Measurements from ENCODE around the gene GAPT.
"Not testable (repeated sequence)": the region's sequence is repeated elsewhere in the genome, so short reads cannot be mapped to it uniquely, and the experiment has no call there.

The GAPT gene

DNA sequence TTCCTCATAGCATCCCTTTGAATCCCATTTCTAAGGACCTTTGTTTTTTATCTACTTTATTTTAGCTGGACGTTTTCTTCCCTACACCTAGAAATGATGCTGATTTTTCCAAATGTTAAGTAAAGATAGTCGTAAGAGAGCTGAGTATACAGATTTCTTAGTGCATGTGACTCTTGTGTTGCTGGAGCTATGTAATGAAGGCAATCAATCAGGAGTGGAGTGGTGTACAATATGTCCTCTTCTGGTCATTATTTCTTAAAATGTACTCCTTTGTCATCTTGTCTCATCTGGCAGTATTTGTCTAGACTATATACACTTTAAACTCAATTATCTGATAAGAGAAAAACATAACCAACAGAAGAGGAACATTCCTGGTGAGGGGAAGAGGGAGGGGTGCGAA, 13.5 kb downstream of the GAPT start:
- DNase-seq (ENCODE audit: low spot score) = no peak

DNA sequence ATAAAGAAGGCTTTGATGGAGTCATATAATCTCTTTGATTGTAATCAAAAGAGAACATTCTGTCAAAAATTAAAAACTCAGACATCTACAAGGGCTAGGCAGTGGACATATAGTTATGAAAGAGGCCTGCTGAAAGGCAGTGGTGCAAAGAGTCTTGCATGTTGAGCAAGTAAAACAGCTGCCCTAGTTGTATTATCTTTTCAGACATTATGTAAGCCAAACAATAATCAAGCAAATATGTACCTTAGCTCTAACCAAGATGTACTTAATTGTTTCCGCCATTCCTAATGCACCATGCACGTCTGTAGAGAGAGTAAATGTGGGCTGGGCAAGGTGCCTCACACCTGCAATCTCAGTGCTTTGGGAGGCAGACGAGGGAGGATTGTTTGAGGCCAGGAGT, 14.3 kb downstream of the GAPT start:
- DNase-seq (ENCODE audit: low spot score) = no peak

DNA sequence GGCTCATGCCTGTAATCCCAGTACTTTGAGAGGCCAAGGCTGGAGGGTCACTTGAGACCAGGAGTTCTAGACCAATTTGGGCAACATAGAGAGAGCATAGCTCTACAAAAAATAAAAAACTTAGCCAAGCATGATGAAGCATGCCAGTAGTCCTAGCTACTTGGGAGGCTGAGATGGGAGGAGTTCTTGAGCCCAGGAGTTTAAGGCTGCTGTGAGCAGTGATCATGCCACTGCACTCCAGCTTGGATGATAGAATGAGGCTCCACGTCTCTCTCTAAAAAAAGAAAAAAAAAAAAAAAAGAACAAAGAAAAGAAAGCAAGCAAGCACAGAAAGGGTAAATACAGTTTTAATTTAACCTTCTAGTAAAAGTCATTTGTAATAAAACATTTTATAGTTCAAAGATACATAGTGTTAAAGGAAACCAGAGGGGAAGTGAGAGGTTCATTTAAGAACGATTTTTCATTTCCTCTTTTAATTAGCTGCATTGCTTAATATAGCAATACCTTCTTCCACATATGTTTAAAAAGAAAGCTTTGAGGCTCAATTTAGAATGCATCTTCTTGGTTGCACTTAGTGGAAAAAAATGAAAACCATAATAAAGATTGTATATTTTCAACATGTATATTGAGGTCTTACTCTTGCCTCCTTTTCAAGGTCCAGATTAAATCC, 14.9 kb downstream of the GAPT start:
- DNase-seq (ENCODE audit: low spot score) = no peak

DNA sequence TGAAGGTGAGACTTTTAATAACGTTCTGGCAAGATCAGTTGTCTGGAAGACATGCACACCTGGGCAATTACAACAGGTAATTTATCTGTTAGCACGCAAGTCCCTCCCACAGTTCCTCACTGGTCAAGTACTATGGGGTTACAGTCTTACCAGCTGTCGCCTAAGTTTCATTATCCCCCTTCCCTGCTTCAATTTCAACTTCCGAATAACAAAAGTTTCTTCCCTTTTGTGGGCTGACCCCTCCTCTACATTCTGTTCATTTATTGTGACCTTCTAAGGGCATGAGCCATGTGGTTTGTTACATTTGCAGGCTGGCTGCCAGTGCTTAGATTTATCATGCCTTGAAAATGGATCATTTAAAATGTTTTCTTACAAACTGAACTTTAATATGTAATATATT, 16.5 kb downstream of the GAPT start:
- DNase-seq (ENCODE audit: low spot score) = no peak

DNA sequence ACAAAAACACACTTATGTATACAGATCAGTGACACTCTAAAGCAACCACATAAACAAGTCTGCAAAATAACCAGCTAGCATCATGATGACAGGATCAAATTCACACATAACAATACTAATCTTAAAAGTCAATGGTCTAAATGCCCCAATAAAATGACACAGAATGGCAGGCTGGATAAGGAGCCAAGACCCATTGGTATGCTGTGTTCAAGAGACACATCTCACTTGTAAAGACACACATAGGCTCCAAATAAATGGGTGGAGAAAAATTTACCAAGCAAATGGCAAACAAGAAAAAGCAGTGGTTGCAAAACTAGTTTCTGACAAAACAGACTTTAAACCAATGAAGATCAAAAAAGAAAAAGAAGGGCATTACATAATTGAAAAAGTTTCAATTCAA, 26.0 kb downstream of the GAPT start:
- DNase-seq (ENCODE audit: low spot score) = no peak

DNA sequence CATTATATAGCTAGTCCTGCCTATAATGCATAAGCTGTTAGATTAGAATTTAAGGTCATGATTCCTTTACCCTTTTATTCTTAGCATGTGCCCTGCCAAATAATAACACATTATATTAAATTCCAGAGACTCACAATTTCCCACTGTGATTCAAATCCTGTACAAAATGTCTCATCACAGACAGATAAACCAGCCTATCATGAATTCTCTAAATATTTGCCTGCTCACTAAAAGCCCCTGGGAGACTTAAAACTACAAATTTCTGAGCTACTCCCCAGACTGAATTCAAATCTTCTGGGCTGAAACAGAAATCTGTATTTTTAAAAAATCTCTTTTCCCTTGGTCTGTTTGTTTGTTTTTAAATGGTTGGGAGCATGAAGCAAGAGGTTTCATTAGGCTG, 32.7 kb downstream of the GAPT start:
- DNase-seq (ENCODE audit: low spot score) = no peak

DNA sequence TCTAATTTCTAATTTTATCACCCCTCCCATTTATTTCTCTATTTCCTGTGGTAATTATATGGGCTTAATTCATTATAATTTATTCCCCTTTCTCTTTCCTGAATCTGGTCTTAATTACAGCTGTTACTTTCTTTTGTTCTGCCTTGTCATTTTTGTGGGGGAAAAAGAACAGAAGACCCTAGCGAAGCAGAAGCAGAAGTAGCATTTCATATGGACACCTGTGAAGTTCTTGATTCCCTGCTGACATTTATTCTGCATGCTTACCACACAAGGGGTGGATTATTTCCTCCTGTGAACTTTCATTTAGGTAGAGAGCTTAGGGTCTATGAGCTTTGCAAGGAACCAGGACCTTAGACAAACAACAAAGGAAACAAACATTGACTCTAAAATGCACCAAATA, 33.3 kb downstream of the GAPT start:
- no peak for DNase-seq (ENCODE audit: low spot score)

DNA sequence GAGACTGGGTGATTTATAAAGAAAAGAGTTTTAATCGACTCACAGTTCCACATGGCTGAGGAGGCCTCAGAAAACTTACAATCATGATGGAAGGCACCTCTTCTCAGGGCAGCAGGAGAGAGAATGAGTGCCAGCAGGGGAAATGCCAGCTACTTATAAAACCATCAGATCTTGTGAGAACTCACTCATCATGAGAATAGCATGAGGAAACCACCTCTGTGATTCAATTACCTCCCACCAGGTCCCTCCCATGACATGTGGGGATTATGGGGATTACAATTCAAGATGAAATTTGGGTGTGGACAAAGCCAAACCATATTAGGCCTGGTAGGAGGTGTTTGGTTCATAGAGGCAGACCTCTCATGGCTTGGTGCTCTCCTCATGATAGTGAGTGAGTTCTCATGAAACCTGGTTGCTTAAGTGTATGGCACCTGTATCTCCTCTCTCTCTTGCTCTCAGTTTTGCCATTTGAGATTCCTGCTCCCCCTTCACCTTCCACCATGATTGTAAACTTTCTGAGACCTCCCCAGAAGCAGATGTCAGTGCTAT, 39.8 kb downstream of the GAPT start:
- DNase-seq (ENCODE audit: low spot score) = no peak

DNA sequence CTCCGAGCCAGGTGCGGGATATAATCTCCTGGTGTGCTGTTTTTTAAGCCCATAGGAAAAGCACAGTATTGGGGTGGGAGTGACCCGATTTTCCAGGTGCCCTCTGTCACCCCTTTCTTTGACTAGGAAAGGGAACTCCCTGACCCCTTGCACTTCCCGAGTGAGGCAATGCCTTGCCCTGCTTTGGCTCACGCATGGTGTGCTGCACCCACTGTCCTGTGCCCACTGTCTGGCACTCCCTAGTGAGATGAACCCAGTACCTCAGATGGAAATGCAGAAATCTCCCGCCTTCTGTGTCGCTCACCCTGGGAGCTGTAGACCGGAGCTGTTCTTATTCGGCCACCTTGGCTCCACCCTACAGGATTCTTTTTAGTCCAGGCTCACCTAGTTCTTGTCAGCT, 50.7 kb downstream of the GAPT start:
- DNase-seq (ENCODE audit: low spot score) = not testable (repeated sequence)

DNA sequence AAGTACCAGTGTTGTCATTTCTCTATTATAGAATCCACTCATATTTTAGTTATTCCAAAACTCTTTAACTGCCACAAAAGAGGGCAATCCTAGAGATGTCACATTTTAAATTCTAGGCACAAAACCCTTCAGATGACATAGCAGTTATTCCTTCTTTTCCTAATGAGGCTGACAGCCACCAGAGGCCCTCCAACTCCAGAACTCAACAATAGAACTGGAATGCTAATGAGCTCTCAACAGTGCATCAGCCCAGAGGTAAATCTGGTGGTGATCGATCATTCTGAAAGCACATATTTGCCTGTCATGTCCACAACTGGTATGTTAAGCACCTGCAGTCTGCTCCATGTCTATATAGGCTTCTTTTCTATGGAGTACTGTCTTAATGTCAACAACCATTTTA, 51.5 kb downstream of the GAPT start:
- DNase-seq (ENCODE audit: low spot score) = no peak

DNA sequence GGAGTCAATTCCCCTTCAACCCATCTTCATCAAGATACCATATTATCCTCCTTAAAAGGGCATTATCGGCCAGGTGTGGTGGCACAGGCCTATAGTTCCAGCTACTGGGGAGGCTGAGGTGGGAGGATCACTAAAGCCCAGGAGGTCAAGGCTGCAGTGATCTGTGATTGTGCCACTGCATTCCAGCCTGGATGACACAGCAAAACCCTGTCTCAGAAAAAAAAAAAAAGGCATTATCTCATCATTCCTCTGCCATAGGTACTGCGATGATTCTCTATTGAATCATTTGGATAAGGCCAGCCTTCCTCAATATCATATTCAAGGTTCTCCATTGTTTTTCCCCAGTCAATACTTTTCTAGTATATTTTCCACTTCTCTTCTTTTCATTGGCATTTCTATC, 52.5 kb downstream of the GAPT start:
- DNase-seq (ENCODE audit: low spot score) = no peak

DNA sequence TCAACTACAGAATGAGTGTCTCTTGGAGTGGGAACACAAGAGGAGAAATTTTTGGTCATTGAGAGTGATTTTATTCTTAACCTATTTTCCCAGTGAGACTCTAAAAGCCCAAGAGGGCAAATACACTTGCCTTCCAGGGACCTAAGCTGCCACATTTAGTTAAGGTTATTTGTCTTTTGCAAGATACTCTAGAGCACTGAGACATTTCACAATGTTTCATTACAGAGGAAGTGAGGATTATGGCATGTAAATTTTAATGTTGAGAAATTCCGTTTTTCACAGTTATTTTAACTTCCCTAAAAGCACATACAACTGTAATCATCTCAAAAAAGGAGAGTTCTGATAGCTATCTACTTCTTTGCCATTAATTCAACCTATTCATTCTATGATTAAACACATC, 53.0 kb downstream of the GAPT start:
- DNase-seq (ENCODE audit: low spot score) = no peak

DNA sequence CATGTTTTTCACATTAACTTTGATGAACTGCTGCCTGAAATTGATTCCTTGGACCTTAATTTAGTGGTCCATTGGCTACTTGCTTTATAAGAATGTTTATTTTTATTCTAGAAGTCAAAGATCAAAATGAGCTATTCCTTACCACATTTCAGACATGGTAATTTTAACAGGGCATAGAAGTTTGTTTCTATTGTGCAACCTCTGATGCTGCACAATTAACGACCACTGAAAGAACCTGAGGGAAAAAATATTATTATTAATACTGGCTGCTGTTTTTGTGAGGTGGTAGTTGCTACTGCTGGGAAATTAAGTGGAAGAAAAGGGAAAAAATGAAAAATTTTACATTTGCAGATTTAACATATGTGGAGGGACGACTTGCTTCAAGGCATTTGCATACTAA, 53.7 kb downstream of the GAPT start:
- no peak for DNase-seq (ENCODE audit: low spot score)

DNA sequence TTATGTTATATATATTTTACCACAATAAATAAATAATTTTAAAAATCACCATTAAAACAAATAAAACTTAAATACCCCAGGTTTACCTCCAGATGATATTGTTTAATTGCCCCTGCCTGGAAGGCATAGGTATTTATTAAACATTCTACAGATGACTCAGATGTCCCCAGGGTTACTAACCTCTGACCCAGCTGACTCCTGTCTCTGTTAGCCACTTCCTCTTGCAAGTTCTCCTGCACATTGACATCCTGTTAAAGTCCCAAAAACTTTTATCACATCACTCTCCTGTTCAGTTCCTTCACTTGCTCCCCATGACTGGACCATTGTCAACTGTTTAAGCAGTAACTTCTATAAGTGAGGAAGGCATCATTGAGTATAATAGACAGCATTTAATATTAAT, 54.7 kb downstream of the GAPT start:
- no peak for DNase-seq (ENCODE audit: low spot score)
